ENCODE measurements around the gene ANXA2.

Gene ANXA2

GRCh38 chr15:60385620-60386552, 11.9 kb downstream of the ANXA2 start:
- CTCF ChIA-PET, result no interaction called here
- DNase-seq (ENCODE audit: low spot score), result no peak
- POLR2A ChIA-PET (ENCODE audit: low non-redundant PET), result no interaction called here
- peak overlapping the region; percentile 69 for H3K27ac ChIP-seq
- TF ChIP-seq CTCF (conservative IDR thresholded peaks at IDR 0.05; ENCODE audit: low read depth), result no peak

GRCh38 chr15:60384526-60385126, 13.2 kb downstream of the ANXA2 start:
- ChIA-PET POLR2A (ENCODE audit: low non-redundant PET) (no interaction called here), CTCF (no interaction called here)
- no peak overlapping the region for H3K27ac ChIP-seq
- no peak for TF ChIP-seq CTCF (conservative IDR thresholded peaks at IDR 0.05; ENCODE audit: low read depth)
- no peak for DNase-seq (ENCODE audit: low spot score)

GRCh38 chr15:60384053-60384452, 13.7 kb downstream of the ANXA2 start:
- no peak overlapping the region for H3K27ac ChIP-seq
- POLR2A ChIA-PET (ENCODE audit: low non-redundant PET), result no interaction called here

GRCh38 chr15:60382773-60383674, 14.8 kb downstream of the ANXA2 start:
- H3K27ac ChIP-seq, result peak overlapping the region; percentile 71
- POLR2A ChIA-PET (ENCODE audit: low non-redundant PET), result no interaction called here

More at GRCh38 chr15:60384053-60384452, 13.7 kb downstream of the ANXA2 start:
- TF ChIP-seq CTCF (conservative IDR thresholded peaks at IDR 0.05; ENCODE audit: low read depth), result no peak
- CTCF ChIA-PET, result no interaction called here
- no peak for DNase-seq (ENCODE audit: low spot score)

GRCh38 chr15:60381148-60381788, 16.5 kb downstream of the ANXA2 start:
- DNase-seq (ENCODE audit: low spot score), result no peak
- ChIA-PET CTCF (no interaction called here), POLR2A (ENCODE audit: low non-redundant PET) (no interaction called here)
- peak overlapping the region; percentile 43; the same call in 1 of the 2 replicates for H3K27ac ChIP-seq
- no peak for TF ChIP-seq CTCF (conservative IDR thresholded peaks at IDR 0.05; ENCODE audit: low read depth)

More at GRCh38 chr15:60382773-60383674, 14.8 kb downstream of the ANXA2 start:
- TF ChIP-seq CTCF (conservative IDR thresholded peaks at IDR 0.05; ENCODE audit: low read depth), result no peak
- no peak for DNase-seq (ENCODE audit: low spot score)
- CTCF ChIA-PET, result no interaction called here
